Ovary (tissue), 9 donors: ENCODE results near the gene CEP128. TPM values are rescaled to one million over a fixed set of nuclear protein-coding genes. Genes with fewer than 3 reads are reported as not detected.

Experiments used
- DNase-seq, 5 donors: peaks; one replicate each; pipeline ENCODE4 v3.0.0-alpha.2; 2019 to 2020
- H3K27ac ChIP-seq, 2 donors: fragments of 200-600 bp; one replicate each; pipeline versions ENCODE4 v1.5.1 to v1.8.0; 2019 to 2022
- H3K27me3 ChIP-seq: fragments of 200-600 bp; one replicate; pipeline ENCODE4 v1.8.0; 2022
- H3K36me3 ChIP-seq: fragments of 200-600 bp; sonication (generic); one replicate; pipeline ENCODE4 v1.5.1; 2019
- H3K4me1 ChIP-seq: one replicate; pipeline ENCODE4 v1.8.1; 2013; ENCODE audit warnings: mild to moderate bottlenecking, moderate library complexity; ENCODE audit not compliant: insufficient read depth
- H3K4me3 ChIP-seq: fragments of 200-600 bp; sonication (generic); one replicate; pipeline ENCODE4 v1.5.1; 2017
- H3K9me3 ChIP-seq, 2 donors: fragments of 200-600 bp in 1 of 2; sonication (generic) in 1 of 2; one replicate each; pipeline versions ENCODE4 v1.5.1 to v1.8.1; 2013 to 2019; ENCODE audit warnings: mild to moderate bottlenecking in 1 of 2, moderate library complexity in 1 of 2
- EP300 ChIP-seq: sonication (generic); formaldehyde crosslinking; IDR thresholded peaks from one replicate; pipeline ENCODE4 v1.6.1; 2017; ENCODE audit warnings: antibody characterized with exemption
- POLR2A ChIP-seq: fragments of 450-650 bp; IDR thresholded peaks from one replicate; pipeline ENCODE4 v1.6.1; 2017; ENCODE audit warnings: antibody characterized with exemption, mild to moderate bottlenecking, moderate library complexity
- WGBS, 3 donors: extraction: QIAGEN DNeasy Blood & Tissue Kit in 1 of 3; methylation state at CpG; one replicate each; pipeline versions ENCODE4 v1.1.5 to v1.1.7; 2013 to 2017; 5-methylcytosine and 5-hydroxymethylcytosine counted together
- intact Hi-C, 4 donors: fragments of 100-400 bp; cut with DNase I; formaldehyde crosslinking; loops; one replicate each; pipeline versions ENCODE4 v1.11.0 to v1.15.1; 2022 to 2023
- polyA plus RNA-seq, 2 donors: library from polyadenylated mRNA; stranded (reverse); fragments of 200-250 nt in 1 of 2; fragments of 350-450 nt in 1 of 2; fragmentation: Illumina TruSeq in 1 of 2; extraction: RNeasy Lipid Tissue Mini Kit (QIAGEN cat#74804) in 1 of 2; gene quantifications; one replicate each; pipeline ENCODE4 v1.2.3, GENCODE V29; 2013 to 2014
- total RNA-seq, 7 donors: library from RNA; depleted of rRNA in 2 of 7; stranded (reverse); fragments of >200 nt in 2 of 7; fragmentation: NEBNext Ultra II Directional in 3 of 7; extraction: Animal tissue kit (Norgen Biotek cat#: 25700) in 3 of 7; gene quantifications; one replicate each; pipeline versions ENCODE4 v1.1.0 to v1.2.4, GENCODE V29; 2016 to 2023
- TF ChIP-seq, protein P1 (sequence below), 3 donors: fragments of 450-650 bp in 2 of 3; fragments of 200-600 bp in 1 of 3; IDR thresholded peaks; one replicate each; pipeline versions ENCODE4 v1.5.1 to v1.8.0; 2016 to 2022; ENCODE audit warnings: antibody characterized with exemption in 3 of 3, mild to moderate bottlenecking in 1 of 3
- donor health status: DM: no; HTN: no; CAD: no; lungs with moderate emphysema.
- donor health status: DM: no; HTN: no; CAD: no.
- donor health status: Bipolar disorder and iron deficiency.
- donor health status: DM: yes; HTN: yes; CAD: no.
- donor health status: DM: no; HTN: no; CAD: no.
- donor health status: DM: yes; HTN: yes; CAD: no.

CEP128 gene
- total and polyA plus RNA-seq, 9 donors, result 1.5 to 14.3 (median 6.4) TPM

DNA sequence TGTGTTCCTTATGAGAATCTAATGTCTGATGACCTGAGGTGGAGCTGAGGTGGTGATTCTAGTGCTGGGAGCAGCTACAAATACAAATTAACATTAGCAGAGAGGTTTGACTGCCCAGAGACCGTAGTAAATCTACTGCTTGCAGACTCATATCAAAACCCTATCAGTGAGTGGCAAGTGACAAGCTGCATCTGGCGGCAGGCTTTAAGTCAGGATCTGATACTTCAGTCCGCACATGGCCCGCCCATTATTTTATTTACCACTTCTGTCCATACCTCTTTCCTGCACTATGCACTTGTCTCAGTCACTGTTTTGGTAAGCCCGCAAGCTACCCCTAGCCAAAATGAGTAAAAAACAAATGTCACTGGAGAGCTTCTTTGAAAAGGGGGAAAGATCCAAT, 11.4 kb downstream of the CEP128 start:
- TF ChIP-seq, protein P1, sequence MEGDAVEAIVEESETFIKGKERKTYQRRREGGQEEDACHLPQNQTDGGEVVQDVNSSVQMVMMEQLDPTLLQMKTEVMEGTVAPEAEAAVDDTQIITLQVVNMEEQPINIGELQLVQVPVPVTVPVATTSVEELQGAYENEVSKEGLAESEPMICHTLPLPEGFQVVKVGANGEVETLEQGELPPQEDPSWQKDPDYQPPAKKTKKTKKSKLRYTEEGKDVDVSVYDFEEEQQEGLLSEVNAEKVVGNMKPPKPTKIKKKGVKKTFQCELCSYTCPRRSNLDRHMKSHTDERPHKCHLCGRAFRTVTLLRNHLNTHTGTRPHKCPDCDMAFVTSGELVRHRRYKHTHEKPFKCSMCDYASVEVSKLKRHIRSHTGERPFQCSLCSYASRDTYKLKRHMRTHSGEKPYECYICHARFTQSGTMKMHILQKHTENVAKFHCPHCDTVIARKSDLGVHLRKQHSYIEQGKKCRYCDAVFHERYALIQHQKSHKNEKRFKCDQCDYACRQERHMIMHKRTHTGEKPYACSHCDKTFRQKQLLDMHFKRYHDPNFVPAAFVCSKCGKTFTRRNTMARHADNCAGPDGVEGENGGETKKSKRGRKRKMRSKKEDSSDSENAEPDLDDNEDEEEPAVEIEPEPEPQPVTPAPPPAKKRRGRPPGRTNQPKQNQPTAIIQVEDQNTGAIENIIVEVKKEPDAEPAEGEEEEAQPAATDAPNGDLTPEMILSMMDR (IDR thresholded peaks at IDR 0.05), result no peak
- no peak for TF ChIP-seq POLR2A
- no peak for TF ChIP-seq EP300
- Histone ChIP-seq H3K36me3 (no peaks in the 10 kb centered on the region), H3K27ac (no peak overlapping the region), H3K9me3 (no peaks in the 10 kb centered on the region), H3K27me3 (no peaks in the 10 kb centered on the region), H3K4me3 (no peak overlapping the region), H3K4me1 (no peaks in the 10 kb centered on the region)
- 93 to 98% (median 97%) methylated on average over 5 of the region's 5 CpGs for WGBS, 3 donors
- no peak for DNase-seq
- intact Hi-C loops, result no loop called here

DNA sequence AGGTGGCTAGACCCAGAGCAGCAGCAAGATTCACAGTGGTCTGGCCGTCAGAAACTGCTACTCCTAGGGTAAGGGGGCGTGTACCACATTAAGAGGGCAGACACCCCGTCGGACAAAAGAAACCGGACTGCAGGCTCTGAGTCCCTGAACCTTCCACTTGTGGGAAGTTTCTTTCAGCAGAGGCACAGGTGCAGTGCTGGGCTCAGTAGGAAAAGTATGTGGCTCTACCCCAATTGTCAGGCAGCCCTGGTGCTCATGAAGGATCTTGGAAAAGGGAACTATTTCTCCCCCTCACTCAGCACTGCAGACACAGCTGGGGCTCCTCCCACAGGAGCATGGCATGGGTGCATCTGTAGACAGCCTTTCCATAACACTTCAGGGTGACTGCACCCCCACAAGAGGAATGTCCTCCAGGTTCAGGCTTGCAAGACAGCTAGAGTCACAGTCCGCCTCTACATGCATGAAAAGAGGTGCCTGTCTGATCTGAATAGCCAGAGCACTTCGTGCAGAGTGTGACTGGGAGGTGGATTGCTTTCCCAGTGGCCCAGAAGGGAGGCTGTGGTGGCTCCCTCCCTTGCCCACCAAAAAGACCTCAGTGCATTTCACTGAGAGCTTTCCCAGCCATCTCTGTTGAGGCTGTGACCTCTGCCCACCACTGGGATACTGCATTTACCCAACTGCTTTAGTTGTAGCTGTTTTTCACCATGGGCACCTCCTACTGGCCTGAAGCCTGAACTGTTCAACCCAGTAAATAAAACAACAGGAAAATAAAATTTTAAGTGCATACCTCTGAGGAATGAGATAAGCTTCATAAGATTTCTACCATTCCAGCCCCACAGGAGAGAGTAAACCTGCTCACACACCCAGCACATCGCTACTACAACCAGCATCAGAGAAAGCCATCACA, 14.2 kb downstream of the CEP128 start:
- no peaks in the 10 kb centered on the region for H3K36me3 ChIP-seq
- intact Hi-C loops, result no loop called here
- H3K27me3 ChIP-seq, result no peaks in the 10 kb centered on the region
- no peak for DNase-seq
- H3K4me3 ChIP-seq, result no peak overlapping the region
- TF ChIP-seq POLR2A, result no peak
- TF ChIP-seq EP300, result no peak
- TF ChIP-seq, protein P1 (IDR thresholded peaks at IDR 0.05), result no peak
- no peak overlapping the region for H3K27ac ChIP-seq
- 90 to 94% (median 92%) methylated on average over 8 of the region's 8 CpGs for WGBS, 3 donors
- H3K9me3 ChIP-seq, result no peaks in the 10 kb centered on the region
- no peaks in the 10 kb centered on the region for H3K4me1 ChIP-seq

DNA sequence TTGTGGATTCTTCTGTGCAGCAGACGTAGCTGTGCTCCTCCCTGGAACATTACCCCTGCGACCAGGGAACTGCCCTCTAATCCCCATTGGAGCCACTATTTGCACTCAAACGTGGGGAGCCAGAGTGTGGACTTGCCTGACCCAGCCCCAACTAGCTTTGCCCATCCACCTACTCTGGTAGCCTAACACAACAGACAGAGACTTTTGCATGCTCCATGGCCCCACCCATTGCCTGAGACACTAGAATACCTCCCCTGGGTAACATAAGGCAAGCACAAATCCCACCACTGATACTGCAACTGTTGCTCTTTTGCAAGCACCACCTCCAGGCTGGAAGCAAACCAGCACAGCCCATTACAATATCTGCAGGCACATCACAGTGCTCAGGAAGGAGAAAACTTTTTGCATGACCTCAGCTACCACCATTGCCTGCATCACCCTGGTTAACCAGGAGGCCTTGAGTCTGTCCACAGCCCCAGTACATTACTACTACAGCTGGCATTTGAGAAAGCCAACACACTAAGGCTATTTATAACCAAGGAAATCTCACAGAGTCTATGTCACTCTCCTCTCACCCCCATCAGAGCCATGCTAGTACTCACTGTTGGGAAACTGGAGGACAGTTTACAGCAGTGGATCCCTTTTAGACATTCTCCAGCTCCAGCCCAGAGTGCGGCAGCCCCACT, 15.0 kb downstream of the CEP128 start:
- no peak overlapping the region for H3K4me3 ChIP-seq
- 88 to 97% (median 93%) methylated on average over 4 of the region's 4 CpGs for WGBS, 3 donors
- intact Hi-C loops, result no loop called here
- H3K27me3 ChIP-seq, result no peaks in the 10 kb centered on the region
- no peaks in the 10 kb centered on the region for H3K9me3 ChIP-seq
- no peak overlapping the region for H3K27ac ChIP-seq
- TF ChIP-seq, protein P1 (IDR thresholded peaks at IDR 0.05), result no peak
- TF ChIP-seq POLR2A (no peak), EP300 (no peak)
- DNase-seq, result no peak
- H3K4me1 ChIP-seq, result no peaks in the 10 kb centered on the region
- H3K36me3 ChIP-seq, result no peaks in the 10 kb centered on the region

DNA sequence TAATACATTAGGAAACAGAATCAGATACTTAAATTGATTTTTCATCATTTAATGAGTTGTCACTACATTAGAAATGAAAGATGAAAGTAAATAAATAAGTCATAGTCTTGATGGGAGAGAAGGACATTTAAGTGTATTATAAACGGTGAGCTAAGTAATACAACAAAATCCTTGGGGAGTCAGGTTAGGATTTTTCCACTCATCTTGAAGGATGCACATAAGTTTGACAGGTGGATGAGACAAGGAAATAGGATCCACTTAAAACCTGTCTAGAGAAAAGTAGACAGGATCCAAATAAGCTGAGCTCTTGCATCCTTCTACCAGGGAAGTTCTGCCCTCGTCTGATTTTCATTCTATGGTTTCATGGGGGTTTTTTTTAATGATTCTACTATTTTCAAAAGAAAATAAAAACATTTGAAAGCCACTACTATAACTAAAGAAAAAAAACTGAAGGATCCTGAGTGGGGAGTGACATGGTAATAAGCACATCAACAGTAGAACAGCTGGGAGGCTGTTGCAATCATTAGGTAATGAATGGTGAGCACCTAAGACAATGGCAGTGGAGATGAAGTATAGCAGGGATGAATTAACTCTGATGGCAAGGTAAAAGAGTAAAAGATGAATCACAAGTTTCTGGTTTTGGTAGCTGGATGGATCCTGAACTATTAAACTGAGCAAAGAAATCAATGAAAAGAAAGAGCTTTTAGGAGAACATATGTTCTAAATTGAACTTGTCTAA, 17.0 kb downstream of the CEP128 start:
- Histone ChIP-seq H3K27ac (no peak overlapping the region), H3K4me3 (no peak overlapping the region), H3K4me1 (no peaks in the 10 kb centered on the region), H3K36me3 (no peaks in the 10 kb centered on the region), H3K9me3 (no peaks in the 10 kb centered on the region), H3K27me3 (no peaks in the 10 kb centered on the region)
- TF ChIP-seq, protein P1 (IDR thresholded peaks at IDR 0.05), result no peak
- TF ChIP-seq POLR2A, result no peak
- TF ChIP-seq EP300, result no peak
- WGBS, 3 donors, result 86 to 94% (median 90%) methylated on average over 2 of the region's 2 CpGs
- intact Hi-C loops, result no loop called here
- no peak for DNase-seq
